K562 treated with DMSO at 1 percent for 24 hours (cell line): ENCODE data around the gene ASB12. TPM values are rescaled to one million over a fixed set of nuclear protein-coding genes. Genes with fewer than 3 reads are reported as not detected.

Source experiments
- total RNA-seq: library from RNA; unstranded; fragments of 300-600 nt; gene quantifications from 2 replicates; pipeline ENCODE4 v1.2.3, GENCODE V29; 2022; ENCODE audit warnings: low read depth; ENCODE audit not compliant: insufficient read depth

ASB12 gene, protein sequence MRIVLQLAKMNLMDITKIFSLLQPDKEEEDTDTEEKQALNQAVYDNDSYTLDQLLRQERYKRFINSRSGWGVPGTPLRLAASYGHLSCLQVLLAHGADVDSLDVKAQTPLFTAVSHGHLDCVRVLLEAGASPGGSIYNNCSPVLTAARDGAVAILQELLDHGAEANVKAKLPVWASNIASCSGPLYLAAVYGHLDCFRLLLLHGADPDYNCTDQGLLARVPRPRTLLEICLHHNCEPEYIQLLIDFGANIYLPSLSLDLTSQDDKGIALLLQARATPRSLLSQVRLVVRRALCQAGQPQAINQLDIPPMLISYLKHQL
- 0.31 TPM in 1 of 2 replicates, not detected in the other for total RNA-seq

DNA sequence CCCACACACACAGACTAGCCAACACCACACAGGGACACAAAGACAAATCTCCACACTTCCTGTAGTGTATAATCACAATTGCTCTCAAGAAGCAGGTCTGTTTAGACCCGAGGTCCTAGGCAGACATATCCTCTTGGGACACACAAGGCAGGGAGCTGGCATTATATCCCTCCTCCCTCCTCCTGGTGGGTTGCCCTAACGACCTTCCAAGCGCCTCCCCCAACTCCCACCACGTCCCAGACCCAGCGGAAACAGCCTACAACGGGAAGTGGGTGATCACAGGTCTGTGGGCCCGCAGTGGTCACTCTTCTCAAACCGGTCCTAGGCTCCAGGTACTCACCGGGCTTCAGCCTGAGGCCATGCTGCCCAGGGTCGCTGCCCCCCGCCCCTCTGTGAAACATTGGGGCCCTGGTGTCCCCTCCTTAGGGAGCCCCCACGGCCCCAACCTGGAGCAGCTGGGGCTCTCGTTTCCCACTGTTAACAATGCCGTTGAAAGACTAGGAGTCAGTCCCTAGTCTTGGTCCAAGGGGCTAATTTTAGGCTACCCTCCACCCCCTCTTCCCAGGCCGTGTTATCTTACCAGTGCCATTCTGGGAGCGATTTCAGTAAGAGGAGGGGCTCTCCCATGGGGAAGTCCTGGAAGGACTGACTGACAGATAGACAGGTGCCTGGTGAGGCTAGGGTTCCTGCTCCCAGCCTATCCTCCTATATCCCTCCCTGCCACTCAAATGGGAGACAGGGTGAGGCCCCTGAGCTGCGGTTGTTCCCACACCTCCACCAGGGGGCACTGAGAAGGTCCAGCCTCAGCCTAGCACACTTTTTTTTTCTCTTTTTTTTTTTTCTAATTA, at the start of gene ASB12:
TSS of gene ASB12 (minus strand) at position 485 of the 848 bp plus-strand sequence. CDS start 4,957 bp downstream, outside the sequence.

DNA sequence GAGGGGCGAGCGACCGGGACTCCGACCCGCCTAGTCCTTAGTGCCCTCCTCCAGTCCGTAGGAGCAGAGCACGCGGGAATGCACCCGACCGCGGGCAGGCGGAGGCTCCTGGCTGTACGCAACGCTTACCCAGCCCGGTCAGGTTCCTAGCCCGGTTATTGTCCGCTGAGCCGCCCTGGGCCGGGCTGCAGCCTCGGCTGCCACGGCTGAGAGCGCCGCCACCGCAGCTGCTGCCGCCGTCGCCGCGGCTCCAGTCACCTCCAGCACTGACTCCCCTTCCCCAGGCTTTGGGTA, 25.0 kb downstream of the ASB12 start, which contains the start of gene AMER1:
TSS of gene AMER1 (minus strand) at position 268 of the 294 bp plus-strand sequence. CDS start 12,422 bp downstream, outside the sequence.

Other genes starting within 250 kb of the ASB12 start
- gene AMER1, start 24.9 kb downstream of the ASB12 start, total RNA-seq = 0.80 TPM in 2 replicates
- gene MTMR8, start 164.8 kb upstream of the ASB12 start, total RNA-seq = 1.5 and 2.5 TPM in 2 replicates